ENCODE results near the gene SMYD3. TPM values are rescaled to one million over a fixed set of nuclear protein-coding genes. Genes with fewer than 3 reads are reported as not detected.

The SMYD3 gene
- total and polyA plus RNA-seq, 9 of the 15 experiments (the other 6 are each of a cell fraction or from before 2014, with no cell fraction given): 128 to 440 (median 197) TPM

GRCh38 chr1:246113555-246114095 is 393.5 kb downstream of the SMYD3 start (continued):
- TF ChIP-seq FOXK2 (conservative IDR thresholded peaks at IDR 0.05 in 1 of 2, IDR thresholded peaks at IDR 0.05 in 1 of 2; ENCODE audit: low read depth in 2 of 2): peak; percentile 79 to 88
- TF ChIP-seq ZNF41 (CRISPR knock-in tag; conservative IDR thresholded peaks at IDR 0.05): 0 out of 2 replicates have a peak, but pooled peaks have one; percentile 44
- no peak for TF ChIP-seq U2AF1 (optimal IDR thresholded peaks at IDR 0.05; ENCODE audit: low read depth, low read length)
- no peak for TF ChIP-seq CC2D1A (IDR thresholded peaks at IDR 0.05)
- TF ChIP-seq KDM5B (IDR thresholded peaks at IDR 0.05; ENCODE audit: insufficient replicate concordance, low read depth, low read length): no peak
- TF ChIP-seq ZNF695 (CRISPR knock-in tag; IDR thresholded peaks at IDR 0.05): no peak
- TF ChIP-seq POLR2H (tag; IDR thresholded peaks at IDR 0.05; ENCODE audit: low read depth): no peak; the same call in 1 of the 2 replicates
- peak; percentile 59 for TF ChIP-seq GABPA (tag; conservative IDR thresholded peaks at IDR 0.05; ENCODE audit: low read depth)
- TF ChIP-seq NR0B1 (IDR thresholded peaks at IDR 0.05; ENCODE audit: partially characterized antibody): no peak
- TF ChIP-seq MITF (IDR thresholded peaks at IDR 0.05): no peak
- no peak for TF ChIP-seq NR2C2 (CRISPR knock-in tag; IDR thresholded peaks at IDR 0.05)
- no peak for TF ChIP-seq NR2C2 (tag; IDR thresholded peaks at IDR 0.05)
- TF ChIP-seq CBFA2T3 (IDR thresholded peaks at IDR 0.05): peak; percentile 91
- no peak for TF ChIP-seq ZBTB26 (CRISPR knock-in tag; IDR thresholded peaks at IDR 0.05)
- no peak for TF ChIP-seq YY1 (IDR thresholded peaks at IDR 0.05; ENCODE audit: borderline replicate concordance in 1 of 3, control insufficient read depth in 1 of 3, extremely low read depth in 1 of 3, insufficient read depth in 3 of 3, insufficient read length in 1 of 3, insufficient replicate concordance in 2 of 3, low read depth in 1 of 3, low read length in 2 of 3)
- TF ChIP-seq TSHZ1 (CRISPR knock-in tag; IDR thresholded peaks at IDR 0.05): no peak
- peak; percentile 1 for TF ChIP-seq NUFIP1 (IDR thresholded peaks at IDR 0.05; ENCODE audit: partially characterized antibody)
- no peak for TF ChIP-seq ZKSCAN3 (CRISPR knock-in tag; IDR thresholded peaks at IDR 0.05)
- no peak for TF ChIP-seq TAF15 (IDR thresholded peaks at IDR 0.05; ENCODE audit: low read depth, low read length)
- 0 out of 2 replicates have a peak, but pooled peaks have one; percentile 48 for TF ChIP-seq FOXP1 (CRISPR knock-in tag; IDR thresholded peaks at IDR 0.05)
- no peak for TF ChIP-seq RBM25 (IDR thresholded peaks at IDR 0.05; ENCODE audit: low read depth, low read length, severe bottlenecking)

Measured in K562 (cell line).